OCI-LY3 (cell line): ENCODE data around the gene CFD.

Source experiments
- EZH2phosphoT487 ChIP-seq: fragments of 200-600 bp; shearing (Covaris generic); IDR thresholded peaks from 2 replicates; pipeline ENCODE4 v1.6.1; 2018; ENCODE audit warnings: antibody characterized with exemption, mixed run types, low read depth
- TF ChIP-seq, protein P1 (sequence below): fragments of 200-600, 300-600 bp; sonication (generic); IDR thresholded peaks from 2 replicates; pipeline ENCODE4 v1.5.1; 2014; ENCODE audit warnings: antibody characterized with exemption, low read length, low read depth

GRCh38 chr19:911197-912033 lies 52.0 kb downstream of the CFD start:
- TF ChIP-seq, protein P1, sequence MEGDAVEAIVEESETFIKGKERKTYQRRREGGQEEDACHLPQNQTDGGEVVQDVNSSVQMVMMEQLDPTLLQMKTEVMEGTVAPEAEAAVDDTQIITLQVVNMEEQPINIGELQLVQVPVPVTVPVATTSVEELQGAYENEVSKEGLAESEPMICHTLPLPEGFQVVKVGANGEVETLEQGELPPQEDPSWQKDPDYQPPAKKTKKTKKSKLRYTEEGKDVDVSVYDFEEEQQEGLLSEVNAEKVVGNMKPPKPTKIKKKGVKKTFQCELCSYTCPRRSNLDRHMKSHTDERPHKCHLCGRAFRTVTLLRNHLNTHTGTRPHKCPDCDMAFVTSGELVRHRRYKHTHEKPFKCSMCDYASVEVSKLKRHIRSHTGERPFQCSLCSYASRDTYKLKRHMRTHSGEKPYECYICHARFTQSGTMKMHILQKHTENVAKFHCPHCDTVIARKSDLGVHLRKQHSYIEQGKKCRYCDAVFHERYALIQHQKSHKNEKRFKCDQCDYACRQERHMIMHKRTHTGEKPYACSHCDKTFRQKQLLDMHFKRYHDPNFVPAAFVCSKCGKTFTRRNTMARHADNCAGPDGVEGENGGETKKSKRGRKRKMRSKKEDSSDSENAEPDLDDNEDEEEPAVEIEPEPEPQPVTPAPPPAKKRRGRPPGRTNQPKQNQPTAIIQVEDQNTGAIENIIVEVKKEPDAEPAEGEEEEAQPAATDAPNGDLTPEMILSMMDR: no peak
- no peak for TF ChIP-seq EZH2phosphoT487
